Measurements from ENCODE around the gene MYH9. TPM values are rescaled to one million over a fixed set of nuclear protein-coding genes. Genes with fewer than 3 reads are reported as not detected.

The MYH9 gene
- total RNA-seq, 1 donor from 2014 or later: 1,853 TPM

DNA sequence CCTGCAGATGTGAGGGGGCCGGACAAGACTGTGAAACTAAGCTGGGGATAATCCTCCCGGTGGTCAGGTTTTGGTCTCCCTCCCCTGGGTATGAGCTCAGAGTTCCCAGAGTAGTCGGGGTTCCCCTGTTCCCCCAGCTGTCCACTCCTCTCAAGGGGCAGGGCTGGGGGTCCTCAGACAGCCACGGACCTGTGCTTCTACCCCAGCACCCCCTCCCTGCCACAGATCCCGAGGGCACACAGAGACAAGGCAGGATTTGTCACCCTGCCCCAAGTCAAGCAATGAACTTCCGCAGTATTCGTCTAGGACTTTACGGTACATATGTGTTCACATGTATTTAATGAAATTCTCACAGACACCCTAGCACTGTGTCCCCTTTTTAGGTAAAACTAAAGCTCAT lies 89.6 kb downstream of the MYH9 start:
- no peaks in the 10 kb centered on the region for H3K27me3 Mint-ChIP-seq (ENCODE audit: low read depth)
- peaks cover 63% of the 10 kb centered on the region for H3K36me3 Mint-ChIP-seq (ENCODE audit: low read depth)
- H3K9me3 Mint-ChIP-seq (ENCODE audit: low read depth): no peaks in the 10 kb centered on the region
- DNase-seq (ENCODE audit: low spot score): no peak
- H3K4me1 Mint-ChIP-seq (ENCODE audit: low read depth): peaks cover 15% of the 10 kb centered on the region
- no peak overlapping the region for H3K4me3 Mint-ChIP-seq (ENCODE audit: unreplicated experiment)
- H3K27ac Mint-ChIP-seq (ENCODE audit: unreplicated experiment): peak overlapping the region; percentile 12
- TF ChIP-seq CTCF (IDR thresholded peaks at IDR 0.05): no peak

DNA sequence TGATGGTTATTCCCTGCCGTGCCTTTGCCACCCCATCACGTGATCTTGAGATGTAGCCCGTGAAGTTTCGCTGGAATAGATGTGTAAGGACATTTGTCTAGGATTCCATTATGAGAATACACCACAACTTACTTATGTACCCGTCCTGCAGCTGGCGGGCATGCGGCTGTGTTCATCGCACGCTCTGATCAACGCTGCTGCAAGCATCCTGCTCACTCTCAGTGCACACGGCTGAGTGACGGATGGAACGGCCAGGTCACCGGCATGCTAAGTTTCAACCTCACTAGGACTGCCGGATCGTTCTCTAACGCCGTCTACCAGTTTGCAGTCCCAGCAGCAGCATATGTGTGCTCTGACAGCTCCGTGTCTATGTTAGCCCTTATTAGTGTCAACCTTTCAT lies 90.2 kb downstream of the MYH9 start:
- peaks cover 13% of the 10 kb centered on the region for H3K4me1 Mint-ChIP-seq (ENCODE audit: low read depth)
- H3K4me3 Mint-ChIP-seq (ENCODE audit: unreplicated experiment): no peak overlapping the region
- peaks cover 64% of the 10 kb centered on the region for H3K36me3 Mint-ChIP-seq (ENCODE audit: low read depth)
- TF ChIP-seq CTCF (IDR thresholded peaks at IDR 0.05): no peak
- H3K9me3 Mint-ChIP-seq (ENCODE audit: low read depth): no peaks in the 10 kb centered on the region
- no peak for DNase-seq (ENCODE audit: low spot score)
- peak overlapping the region; percentile 46 for H3K27ac Mint-ChIP-seq (ENCODE audit: unreplicated experiment)
- no peaks in the 10 kb centered on the region for H3K27me3 Mint-ChIP-seq (ENCODE audit: low read depth)

DNA sequence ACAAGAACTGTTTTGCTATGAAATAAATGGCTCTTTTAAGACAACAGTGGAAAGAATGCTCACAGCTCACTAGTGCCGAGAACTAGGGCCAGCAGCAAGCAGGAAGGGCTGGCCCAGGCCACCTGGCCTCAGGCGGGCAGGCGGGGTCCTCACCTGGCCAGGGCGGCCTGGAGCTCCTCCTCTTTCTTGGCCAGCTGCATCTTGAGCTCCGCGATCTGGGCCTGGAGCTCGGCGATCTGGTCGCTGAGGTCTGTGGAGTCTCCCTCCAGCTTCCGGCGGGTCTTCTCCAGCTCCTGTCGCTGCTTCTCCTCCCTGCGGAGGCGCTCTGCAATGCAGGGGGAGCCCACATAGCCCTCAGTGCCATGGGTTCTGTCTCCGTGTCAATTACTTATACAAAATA lies 91.1 kb downstream of the MYH9 start:
- Mint-ChIP-seq H3K27me3 (ENCODE audit: low read depth) (no peaks in the 10 kb centered on the region), H3K4me3 (ENCODE audit: unreplicated experiment) (no peak overlapping the region), H3K9me3 (ENCODE audit: low read depth) (no peaks in the 10 kb centered on the region), H3K4me1 (ENCODE audit: low read depth) (peaks cover 5% of the 10 kb centered on the region), H3K36me3 (ENCODE audit: low read depth) (peaks cover 65% of the 10 kb centered on the region), H3K27ac (ENCODE audit: unreplicated experiment) (peak overlapping the region; percentile 59)
- no peak for DNase-seq (ENCODE audit: low spot score)
- no peak for TF ChIP-seq CTCF (IDR thresholded peaks at IDR 0.05)

- Mint-ChIP-seq H3K4me3 (ENCODE audit: unreplicated experiment) (no peak overlapping the region), H3K9me3 (ENCODE audit: low read depth) (no peaks in the 10 kb centered on the region), H3K4me1 (ENCODE audit: low read depth) (no peaks in the 10 kb centered on the region), H3K36me3 (ENCODE audit: low read depth) (peaks cover 56% of the 10 kb centered on the region), H3K27ac (ENCODE audit: unreplicated experiment) (peak overlapping the region; percentile 45), H3K27me3 (ENCODE audit: low read depth) (no peaks in the 10 kb centered on the region)
- DNase-seq (ENCODE audit: low spot score): peak; percentile 57
- TF ChIP-seq CTCF (IDR thresholded peaks at IDR 0.05): no peak
Measured at GRCh38 chr22:36295247-36295646, 92.5 kb downstream of the MYH9 start.

DNA sequence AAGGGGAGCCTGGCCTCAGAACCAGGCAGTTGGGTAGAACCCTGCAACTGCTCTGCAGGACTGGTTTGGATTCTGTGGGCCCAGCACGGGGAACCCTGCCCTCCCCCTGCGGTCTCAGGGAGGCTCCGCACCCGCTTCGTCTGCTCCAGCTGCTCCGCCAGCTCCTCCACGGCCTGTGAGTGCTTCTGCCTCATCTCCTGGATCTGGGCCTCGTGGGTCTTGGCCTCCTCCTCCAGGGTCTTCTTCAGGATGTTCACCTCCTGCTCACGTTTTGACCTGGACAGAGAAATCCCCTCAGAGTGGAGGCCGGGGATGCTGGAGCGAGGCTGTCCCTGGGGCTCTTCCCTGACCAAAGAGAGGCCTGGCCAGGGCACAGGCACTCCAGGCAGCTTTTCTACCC lies 93.0 kb downstream of the MYH9 start:
- Mint-ChIP-seq H3K27ac (ENCODE audit: unreplicated experiment) (peak overlapping the region; percentile 80), H3K36me3 (ENCODE audit: low read depth) (peaks cover 57% of the 10 kb centered on the region), H3K27me3 (ENCODE audit: low read depth) (no peaks in the 10 kb centered on the region), H3K4me3 (ENCODE audit: unreplicated experiment) (no peak overlapping the region), H3K4me1 (ENCODE audit: low read depth) (no peaks in the 10 kb centered on the region), H3K9me3 (ENCODE audit: low read depth) (no peaks in the 10 kb centered on the region)
- DNase-seq (ENCODE audit: low spot score): peak; percentile 62
- TF ChIP-seq CTCF (IDR thresholded peaks at IDR 0.05): no peak
